K562 (cell line): ENCODE data around the gene ABT1. TPM values are rescaled to one million over a fixed set of nuclear protein-coding genes. Genes with fewer than 3 reads are reported as not detected.
A peak's percentile ranks its signal among the peaks of the same experiment; 100 is the strongest.

ENCODE experiments used
- AFF1 ChIP-seq, 2 experiments: fragments of 450-650 bp; IDR thresholded peaks; 2 replicates each; pipeline ENCODE4 v1.6.1; 2018; ENCODE audit warnings: mild to moderate bottlenecking in 2 of 2, low read depth in 1 of 2; ENCODE audit not compliant: partially characterized antibody in 2 of 2
- CBX3 ChIP-seq, 2 experiments: IDR thresholded peaks; 1 replicate in 1 of 2; 2 replicates in 1 of 2; pipeline ENCODE4 v1.6.1; 2012; ENCODE audit warnings: inconsistent platforms in 2 of 2, low read length in 2 of 2, borderline replicate concordance in 1 of 2, control low read depth in 1 of 2
- E2F8 ChIP-seq: fragments of 450-650 bp; IDR thresholded peaks from 2 replicates; pipeline ENCODE4 v1.7.1; 2018; ENCODE audit warnings: mild to moderate bottlenecking, low read depth; ENCODE audit not compliant: partially characterized antibody
- GTF2E2 ChIP-seq: fragments of 200-800 bp; sonication (Bioruptor generic); IDR thresholded peaks from 2 replicates; pipeline ENCODE4 v1.6.1; 2016; ENCODE audit warnings: missing genetic modification characterization, missing compliant biosample characterization
- IRF2 ChIP-seq: sonication (generic); formaldehyde crosslinking; IDR thresholded peaks from 2 replicates; pipeline ENCODE4 v1.8.1; 2022; ENCODE audit warnings: mild to moderate bottlenecking, missing genetic modification reagents
- MCM5 ChIP-seq: fragments of 450-650 bp; IDR thresholded peaks from 2 replicates; pipeline ENCODE4 v1.6.1; 2016; ENCODE audit warnings: low read depth
- NRF1 ChIP-seq, 2 experiments: fragments of 450-650 bp; IDR thresholded peaks in 1 of 2; conservative IDR thresholded peaks in 1 of 2; 2 replicates each; pipeline ENCODE4 v1.6.1; 2014; ENCODE audit warnings: mild to moderate bottlenecking in 2 of 2
- PPARD ChIP-seq: fragments of 250-450 bp; sonication (Bioruptor Pico); IDR thresholded peaks from 2 replicates; pipeline ENCODE4 v1.8.0; 2022; ENCODE audit warnings: inconsistent platforms, mild to moderate bottlenecking, moderate library complexity
- VEZF1 ChIP-seq: fragments of 200-800 bp; sonication (Bioruptor generic); IDR thresholded peaks from 2 replicates; pipeline ENCODE4 v1.6.1; 2017; ENCODE audit warnings: missing genetic modification characterization, missing compliant biosample characterization
- ZBTB12 ChIP-seq: fragments of 250-450 bp; sonication (Bioruptor Pico); IDR thresholded peaks from 2 replicates; pipeline ENCODE4 v1.4.0; 2020
- ZBTB49 ChIP-seq: sonication (generic); formaldehyde crosslinking; IDR thresholded peaks from 2 replicates; pipeline ENCODE4 v1.8.0; 2022; ENCODE audit warnings: missing genetic modification reagents, mild to moderate bottlenecking, borderline replicate concordance
- ZNF212 ChIP-seq: fragments of 450-650 bp; formaldehyde crosslinking; IDR thresholded peaks from 2 replicates; pipeline ENCODE4 v1.4.0; 2020; ENCODE audit warnings: mild to moderate bottlenecking
- ZNF274 ChIP-seq: IDR thresholded peaks from 2 replicates; pipeline ENCODE4 v1.6.1; 2011; ENCODE audit warnings: low read depth, mild to moderate bottlenecking, low read length, moderate library complexity, borderline replicate concordance
- ZNF408 ChIP-seq: fragments of 250-450 bp; sonication (Bioruptor Pico); IDR thresholded peaks from 2 replicates; pipeline ENCODE4 v1.4.0; 2020; ENCODE audit warnings: low read depth, mild to moderate bottlenecking, moderate library complexity
- ZNF444 ChIP-seq: fragments of 250-450 bp; sonication (Bioruptor Pico); IDR thresholded peaks from 2 replicates; pipeline ENCODE4 v1.4.0; 2020; ENCODE audit warnings: mild to moderate bottlenecking, moderate library complexity
- polyA plus RNA-seq, 8 experiments: library from polyadenylated mRNA; depleted of rRNA in 4 of 8; stranded (reverse) in 5 of 8; unstranded in 3 of 8; fragments of >200 nt; fragmentation: Nextera tagmentation in 2 of 8; fragmentation: Illumina TruSeq in 1 of 8; extraction: Ambion mirVana in 2 of 8; extraction: Trizol in 1 of 8; gene quantifications; 2 replicates each; pipeline versions ENCODE4 v1.2.1 to v1.2.3, GENCODE V29; 2011 to 2014; ENCODE audit warnings: inconsistent platforms in 1 of 8, missing spikeins in 1 of 8
- total RNA-seq, 7 experiments: library from RNA; depleted of rRNA in 6 of 7; stranded (reverse); fragments of >200 nt in 6 of 7; fragmentation: Illumina TruSeq in 2 of 7; extraction: Trizol in 2 of 7; gene quantifications; 2 replicates each; pipeline versions ENCODE4 v1.2.1 to v1.2.3, GENCODE V29; 2011 to 2021; ENCODE audit warnings: low replicate concordance in 1 of 7

ABT1 gene
- total and polyA plus RNA-seq, 9 of the 15 experiments (the other 6 are each of a cell fraction or from before 2014, with no cell fraction given) = 8.8 to 52.7 (median 40.7) TPM

- TF ChIP-seq ZBTB49 = 0 out of 2 replicates have a peak, but pooled peaks have one; percentile 1
- TF ChIP-seq ZNF274 = no peak
- TF ChIP-seq MCM5 = no peak
- no peak for TF ChIP-seq ZNF212 (CRISPR knock-in tag)
- no peak for TF ChIP-seq ZNF408 (CRISPR knock-in tag)
- TF ChIP-seq ZBTB12 = no peak
- TF ChIP-seq ZNF444 = no peak
- TF ChIP-seq VEZF1 (CRISPR knock-in tag) = no peak
- no peak for TF ChIP-seq PPARD (CRISPR knock-in tag)
- TF ChIP-seq GTF2E2 (tag) = no peak
- no peak for TF ChIP-seq NRF1 (conservative IDR thresholded peaks at IDR 0.05 in 1 of 2, IDR thresholded peaks at IDR 0.05 in 1 of 2)
- TF ChIP-seq E2F8 = no peak
- no peak for TF ChIP-seq IRF2 (CRISPR knock-in tag)
- peak in 1 of 2 experiments; percentile 19 for TF ChIP-seq AFF1 (IDR thresholded peaks at IDR 0.05; ENCODE audit: low read depth in 1 of 2, partially characterized antibody in 2 of 2)
- no peak for TF ChIP-seq CBX3 (IDR thresholded peaks at IDR 0.05; ENCODE audit: borderline replicate concordance in 1 of 2, low read length in 2 of 2)
Observed at GRCh38 chr6:26554447-26554696, 42.4 kb upstream of the ABT1 start (continued).
